GM21526 (cell line): ENCODE data around the gene RRBP1.

Source experiments
- ATAC-seq: cut with Tn5 transposase; IDR thresholded peaks from one replicate; pipeline ENCODE4 v1.9.1; 2021; ENCODE audit warnings: moderate library complexity; ENCODE audit not compliant: unreplicated experiment, low FRiP score

Gene RRBP1, protein sequence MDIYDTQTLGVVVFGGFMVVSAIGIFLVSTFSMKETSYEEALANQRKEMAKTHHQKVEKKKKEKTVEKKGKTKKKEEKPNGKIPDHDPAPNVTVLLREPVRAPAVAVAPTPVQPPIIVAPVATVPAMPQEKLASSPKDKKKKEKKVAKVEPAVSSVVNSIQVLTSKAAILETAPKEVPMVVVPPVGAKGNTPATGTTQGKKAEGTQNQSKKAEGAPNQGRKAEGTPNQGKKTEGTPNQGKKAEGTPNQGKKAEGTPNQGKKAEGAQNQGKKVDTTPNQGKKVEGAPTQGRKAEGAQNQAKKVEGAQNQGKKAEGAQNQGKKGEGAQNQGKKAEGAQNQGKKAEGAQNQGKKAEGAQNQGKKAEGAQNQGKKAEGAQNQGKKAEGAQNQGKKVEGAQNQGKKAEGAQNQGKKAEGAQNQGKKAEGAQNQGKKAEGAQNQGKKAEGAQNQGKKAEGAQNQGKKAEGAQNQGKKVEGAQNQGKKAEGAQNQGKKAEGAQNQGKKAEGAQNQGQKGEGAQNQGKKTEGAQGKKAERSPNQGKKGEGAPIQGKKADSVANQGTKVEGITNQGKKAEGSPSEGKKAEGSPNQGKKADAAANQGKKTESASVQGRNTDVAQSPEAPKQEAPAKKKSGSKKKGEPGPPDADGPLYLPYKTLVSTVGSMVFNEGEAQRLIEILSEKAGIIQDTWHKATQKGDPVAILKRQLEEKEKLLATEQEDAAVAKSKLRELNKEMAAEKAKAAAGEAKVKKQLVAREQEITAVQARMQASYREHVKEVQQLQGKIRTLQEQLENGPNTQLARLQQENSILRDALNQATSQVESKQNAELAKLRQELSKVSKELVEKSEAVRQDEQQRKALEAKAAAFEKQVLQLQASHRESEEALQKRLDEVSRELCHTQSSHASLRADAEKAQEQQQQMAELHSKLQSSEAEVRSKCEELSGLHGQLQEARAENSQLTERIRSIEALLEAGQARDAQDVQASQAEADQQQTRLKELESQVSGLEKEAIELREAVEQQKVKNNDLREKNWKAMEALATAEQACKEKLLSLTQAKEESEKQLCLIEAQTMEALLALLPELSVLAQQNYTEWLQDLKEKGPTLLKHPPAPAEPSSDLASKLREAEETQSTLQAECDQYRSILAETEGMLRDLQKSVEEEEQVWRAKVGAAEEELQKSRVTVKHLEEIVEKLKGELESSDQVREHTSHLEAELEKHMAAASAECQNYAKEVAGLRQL (N-terminal part only)

DNA sequence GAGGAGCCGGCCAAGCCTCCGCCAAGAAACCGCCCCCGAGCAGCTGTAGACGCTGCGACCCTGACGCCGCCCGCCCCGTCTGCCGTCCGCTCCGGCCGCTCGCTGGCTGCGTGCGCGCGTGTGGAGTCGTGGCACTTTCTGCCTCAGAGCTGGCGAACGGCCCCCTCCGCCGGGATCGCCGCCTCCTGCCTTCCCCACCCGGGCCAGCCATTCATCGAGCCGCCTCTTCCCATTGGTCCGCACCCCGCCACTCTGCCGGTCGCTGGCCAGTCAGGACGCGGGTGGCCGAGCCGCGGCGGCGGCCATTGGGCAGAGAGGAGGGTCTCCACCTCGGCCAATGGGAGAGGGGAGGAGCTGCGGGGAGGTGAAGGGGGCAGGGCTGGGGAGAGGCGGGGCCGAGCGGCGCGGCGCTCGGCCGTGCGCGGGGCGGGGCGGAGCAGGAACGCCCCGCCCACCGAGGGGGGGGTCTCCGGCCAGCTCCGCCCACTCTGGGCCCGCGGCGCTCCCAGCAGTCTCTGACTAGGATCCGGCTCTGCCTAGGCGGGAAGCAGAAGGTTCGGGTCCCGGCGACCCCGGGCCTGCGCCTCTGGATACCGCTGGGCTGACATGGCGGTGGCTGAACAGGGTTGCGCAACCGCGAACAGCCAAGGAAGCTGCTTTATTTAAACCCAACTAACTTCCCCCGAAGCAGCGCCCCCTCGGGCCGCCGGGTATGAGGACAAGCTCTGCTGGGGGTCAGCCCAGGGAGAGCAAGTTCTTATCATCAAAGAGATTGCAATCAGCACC is at the start of gene RRBP1:
Gene RRBP1, minus strand, starts transcription at position 140 of the 786 bp plus-strand sequence. CDS start 21,735 bp downstream, outside the sequence.
- peak; percentile 85 for ATAC-seq

DNA sequence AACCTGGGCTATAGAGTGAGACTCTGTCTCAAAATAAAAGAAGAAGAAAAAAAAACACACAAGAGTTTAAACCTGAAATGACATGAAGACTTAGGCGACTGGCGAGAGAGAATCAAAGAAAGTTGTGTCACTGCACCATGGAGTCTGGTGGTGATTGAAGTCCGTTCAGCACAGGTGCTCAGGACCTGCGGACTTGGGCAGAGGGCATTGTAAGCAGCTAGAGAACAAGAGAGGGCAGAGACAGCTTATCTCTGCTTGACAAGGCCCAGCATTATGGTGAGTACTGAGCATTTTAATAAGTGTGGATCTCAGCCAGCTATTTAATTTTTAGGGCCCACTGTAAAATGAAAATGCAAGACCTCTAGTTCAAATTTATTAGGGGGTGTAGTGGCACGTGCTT is 49.2 kb upstream of the RRBP1 start:
- ATAC-seq: no peak

DNA sequence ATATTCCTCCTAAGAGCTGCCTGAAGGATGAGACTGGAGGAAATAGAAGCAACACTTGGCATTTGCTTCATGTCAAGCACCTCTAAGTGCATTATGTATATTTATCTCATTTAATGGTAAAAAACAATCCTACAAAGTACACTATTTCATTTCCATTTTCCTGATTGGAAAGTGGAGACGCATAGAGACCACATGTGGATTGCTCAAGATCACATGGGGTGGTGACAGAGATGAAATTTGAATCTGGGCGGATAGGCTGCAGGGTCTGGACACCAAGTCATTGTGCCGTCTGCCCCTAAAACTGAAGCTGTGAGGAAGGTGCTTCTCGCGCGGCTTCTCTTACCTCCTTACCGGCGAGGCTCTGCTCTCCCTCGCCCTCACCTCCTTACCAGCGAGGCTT is 48.0 kb upstream of the RRBP1 start:
- ATAC-seq: no peak

DNA sequence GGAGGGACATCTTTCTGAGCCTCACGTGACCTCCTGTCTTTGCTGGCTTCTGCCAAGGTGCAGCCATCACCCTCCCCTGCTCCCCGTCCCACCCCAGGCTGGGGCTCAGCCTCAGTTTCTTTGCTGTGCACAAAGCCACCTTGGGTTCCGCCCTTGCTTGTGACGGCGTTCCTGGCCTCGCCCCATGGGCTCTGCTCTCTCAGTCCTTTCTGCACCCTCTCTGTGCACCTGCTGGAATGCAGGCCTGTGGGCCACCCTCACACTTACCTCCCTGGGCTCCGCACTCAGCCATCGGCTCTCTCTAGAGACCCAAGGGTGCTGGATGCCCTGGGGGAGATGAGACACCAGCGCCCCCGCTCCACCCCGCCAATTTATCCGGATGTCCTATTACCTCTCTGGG is 46.0 kb upstream of the RRBP1 start:
- ATAC-seq: no peak

DNA sequence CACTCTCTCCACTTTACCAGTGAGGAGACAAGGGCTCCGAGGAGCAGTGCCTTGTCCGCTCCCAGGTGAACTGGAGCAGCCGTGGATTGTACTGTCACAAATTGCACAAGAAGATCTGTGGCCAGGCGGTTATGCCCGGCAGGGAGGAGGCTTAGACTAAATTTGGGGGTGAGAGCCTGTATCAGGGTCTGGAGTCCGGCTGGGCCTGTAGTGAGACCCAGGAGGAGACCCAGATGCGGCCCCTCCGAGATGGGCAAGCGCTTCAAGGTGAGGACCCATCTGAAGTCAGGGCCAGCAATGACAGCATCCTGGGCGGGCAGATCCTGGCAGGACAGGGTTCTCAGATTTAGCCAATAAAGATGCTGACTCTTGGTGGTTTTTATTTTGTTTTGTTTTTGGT is 45.3 kb upstream of the RRBP1 start:
- ATAC-seq: no peak

DNA sequence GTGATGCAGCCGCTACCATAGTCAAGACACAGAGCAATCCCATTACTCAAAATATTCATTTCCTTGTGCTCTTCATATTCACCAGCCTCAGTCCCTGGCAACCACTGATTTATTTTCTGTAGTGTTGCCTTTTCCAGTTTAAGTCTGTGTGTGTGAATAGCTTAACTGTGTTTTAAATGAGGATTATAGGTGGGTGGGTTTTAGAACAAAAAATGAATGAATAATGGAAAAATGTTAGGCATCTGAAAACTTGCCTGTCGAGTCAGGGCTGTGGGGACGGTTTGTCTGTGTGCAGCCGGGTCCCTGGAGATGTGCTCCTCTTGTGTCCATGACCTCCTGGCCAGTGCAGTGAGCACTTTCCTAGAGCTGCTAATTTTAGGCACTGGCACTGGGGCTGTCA is 44.9 kb upstream of the RRBP1 start:
- no peak for ATAC-seq

DNA sequence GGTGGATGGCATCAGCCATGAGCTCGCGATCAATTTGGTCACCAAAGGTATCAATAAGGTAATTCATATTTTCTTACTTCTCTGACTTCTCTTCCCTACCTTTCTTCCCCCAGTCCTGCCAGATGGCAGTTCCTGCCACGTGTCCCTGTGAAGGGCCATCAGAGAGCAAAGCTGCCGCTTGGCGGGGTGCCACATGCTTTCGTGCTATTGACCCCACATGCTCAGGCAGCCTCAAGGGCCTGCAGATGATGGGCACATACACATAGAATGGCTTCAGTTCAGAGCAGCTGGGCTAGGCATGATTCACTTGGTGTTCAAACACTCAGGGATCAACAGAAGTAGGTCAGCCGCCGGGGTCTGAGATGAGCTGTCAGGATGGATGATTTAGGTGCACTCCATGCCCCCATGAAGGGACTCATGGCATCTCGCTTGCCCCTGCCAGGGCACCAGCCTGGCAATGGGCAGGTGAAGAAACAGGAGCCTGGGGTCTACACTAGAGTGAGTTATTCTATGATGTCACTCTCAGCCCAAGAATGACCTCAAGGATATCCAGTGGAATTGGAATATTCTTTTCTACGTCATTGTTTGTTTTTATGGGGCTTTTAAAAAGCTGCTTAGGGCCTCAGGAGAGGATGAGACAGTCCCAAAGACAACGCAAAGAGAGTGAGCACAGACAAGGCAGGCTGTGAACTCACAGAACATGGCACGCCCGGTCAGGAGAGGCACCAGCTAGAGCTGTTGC is 43.2 kb upstream of the RRBP1 start:
- ATAC-seq: no peak

DNA sequence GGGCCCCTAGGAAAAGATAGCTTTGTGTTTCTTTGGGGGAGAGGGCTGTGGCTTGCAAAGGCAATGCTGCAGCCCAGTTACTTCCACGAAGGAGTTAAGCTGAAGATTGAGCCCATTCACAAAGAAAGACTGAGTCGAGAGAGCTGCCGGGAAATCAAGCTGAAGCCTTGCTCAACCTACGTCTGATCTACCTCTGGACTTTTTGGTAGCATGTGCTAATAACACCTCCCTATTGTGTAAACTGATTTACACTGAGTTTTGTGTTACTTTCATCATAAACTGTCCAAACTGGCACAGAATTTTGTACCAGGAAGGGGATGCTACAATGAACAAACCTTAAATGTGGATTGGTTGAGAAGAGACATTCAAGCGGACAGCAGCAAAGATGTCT is 41.3 kb upstream of the RRBP1 start:
- ATAC-seq: no peak

DNA sequence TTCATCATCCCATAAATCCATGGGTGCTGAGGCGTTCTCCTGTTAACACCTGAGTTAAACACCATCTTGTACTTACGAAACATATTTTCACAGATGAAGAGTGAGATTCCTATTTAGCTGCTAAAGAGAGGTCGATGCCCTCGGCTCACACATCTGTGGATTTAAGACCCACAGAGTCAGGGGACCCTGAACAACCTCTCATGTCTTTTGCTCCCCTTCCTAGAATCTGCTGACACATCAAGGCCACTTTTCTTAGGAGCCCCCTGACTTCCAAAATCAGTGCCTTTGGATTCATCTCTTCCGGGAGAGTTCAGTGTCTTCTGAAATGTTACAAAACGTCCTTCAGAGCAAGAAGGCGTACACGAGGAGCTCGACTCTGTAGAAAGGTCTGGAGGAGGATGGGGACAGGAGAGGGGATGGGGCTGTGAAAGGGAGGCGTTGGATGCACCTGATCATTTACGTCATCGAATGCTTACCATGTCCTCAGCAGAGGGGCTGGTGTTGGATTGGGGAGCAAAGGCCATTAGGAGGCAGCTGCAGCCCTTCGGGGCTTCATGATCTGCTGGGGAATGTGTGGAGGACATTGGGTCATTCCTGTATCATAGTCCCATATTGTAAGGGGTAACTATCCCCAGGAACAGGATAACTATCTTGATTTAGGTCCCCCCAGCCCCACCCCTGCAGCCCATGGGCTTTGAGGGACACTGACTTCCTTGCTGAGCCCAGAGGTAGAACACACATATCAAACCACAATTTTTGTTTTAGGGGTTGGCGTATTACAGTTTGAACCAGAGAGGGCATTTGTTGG is 40.7 kb upstream of the RRBP1 start:
- no peak for ATAC-seq

DNA sequence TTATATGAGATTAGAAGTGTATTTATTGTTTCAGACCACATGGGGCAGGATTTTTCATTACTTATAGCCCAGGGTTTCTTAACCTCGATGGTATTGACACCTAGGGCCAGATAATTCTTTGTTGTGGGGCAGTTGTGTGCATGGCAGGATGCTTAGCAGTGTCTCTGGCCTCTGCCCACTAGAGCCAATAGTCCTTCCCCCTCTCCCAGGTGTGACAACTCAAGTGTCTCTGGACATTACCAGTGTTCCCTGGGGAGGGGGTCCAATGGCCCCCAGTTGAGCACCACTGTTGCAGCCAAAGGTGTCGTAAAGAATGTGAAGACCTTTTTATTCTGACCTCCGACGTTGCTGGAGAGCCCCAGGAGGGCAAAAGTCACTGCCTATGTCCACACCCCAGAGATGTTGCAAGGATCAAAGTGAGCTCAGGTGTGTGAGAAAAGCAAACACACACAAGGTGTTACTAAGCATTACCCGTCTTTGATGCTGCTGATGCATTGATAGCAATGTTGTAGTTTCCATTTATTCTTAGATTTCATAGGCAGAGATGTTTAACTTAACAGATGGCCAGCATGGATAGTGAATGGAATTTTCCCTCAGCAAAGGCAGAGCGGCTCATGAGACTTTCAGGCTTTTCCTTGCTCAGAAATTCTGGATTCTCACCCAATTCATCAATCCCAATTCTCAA is 39.9 kb upstream of the RRBP1 start:
- ATAC-seq: no peak

DNA sequence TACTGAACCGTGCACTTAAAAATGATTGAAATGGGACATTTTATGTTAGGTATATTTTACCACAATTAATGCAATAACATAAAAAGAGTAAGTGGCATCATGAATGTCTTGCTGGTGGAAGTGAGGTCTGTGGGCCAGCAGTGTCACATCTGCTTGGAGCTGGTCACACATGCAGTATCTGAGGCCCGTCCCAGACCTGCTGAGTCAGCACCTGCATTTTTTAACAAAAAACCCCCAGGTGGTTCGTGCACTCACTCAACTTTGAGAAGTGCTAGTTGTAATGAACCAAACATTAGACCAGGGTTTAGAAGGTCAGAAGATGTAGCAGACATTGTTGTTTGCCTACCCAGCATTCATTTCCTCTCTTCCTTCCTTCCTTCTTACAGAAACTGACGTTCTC is 38.7 kb upstream of the RRBP1 start:
- ATAC-seq: no peak

DNA sequence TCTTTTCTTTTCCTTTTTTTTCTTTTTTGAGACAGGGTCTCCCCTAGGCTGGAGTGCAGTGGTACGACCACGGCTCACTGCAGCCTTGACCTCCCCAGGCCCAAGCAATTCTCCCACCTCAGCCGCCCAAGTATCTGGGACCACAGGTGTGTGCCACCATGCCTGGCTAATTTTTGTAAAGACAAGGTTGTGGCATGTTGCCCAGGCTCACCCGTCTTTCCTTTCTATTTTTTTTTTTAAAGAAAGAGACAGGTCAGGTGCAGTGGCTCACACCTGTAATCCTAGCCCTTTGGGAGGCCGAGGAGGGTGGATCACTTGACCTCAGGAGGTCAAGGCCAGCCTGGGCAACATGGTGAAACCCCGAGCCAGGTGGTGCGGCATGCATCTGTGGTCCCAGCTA is 34.3 kb upstream of the RRBP1 start:
- ATAC-seq: no peak

DNA sequence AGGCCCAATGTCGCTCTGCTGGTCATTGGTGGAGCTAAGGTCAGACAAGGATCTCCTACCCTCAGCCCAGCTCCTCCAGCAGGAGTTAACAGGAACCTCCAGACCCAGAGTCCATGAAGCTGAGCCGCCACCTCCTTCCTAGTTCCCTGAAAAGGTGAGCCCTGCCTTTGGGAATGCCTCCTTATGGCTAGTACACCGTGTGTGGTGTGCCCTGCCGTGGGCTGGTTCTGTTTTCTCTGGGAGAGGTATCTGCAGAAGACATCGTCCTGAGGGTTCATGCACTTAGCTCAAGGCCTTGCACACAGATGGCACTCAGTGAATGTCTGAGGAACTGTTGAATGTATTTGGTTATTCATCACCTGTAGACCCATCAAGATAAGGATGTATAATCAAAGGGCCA is 33.0 kb upstream of the RRBP1 start:
- ATAC-seq: no peak

DNA sequence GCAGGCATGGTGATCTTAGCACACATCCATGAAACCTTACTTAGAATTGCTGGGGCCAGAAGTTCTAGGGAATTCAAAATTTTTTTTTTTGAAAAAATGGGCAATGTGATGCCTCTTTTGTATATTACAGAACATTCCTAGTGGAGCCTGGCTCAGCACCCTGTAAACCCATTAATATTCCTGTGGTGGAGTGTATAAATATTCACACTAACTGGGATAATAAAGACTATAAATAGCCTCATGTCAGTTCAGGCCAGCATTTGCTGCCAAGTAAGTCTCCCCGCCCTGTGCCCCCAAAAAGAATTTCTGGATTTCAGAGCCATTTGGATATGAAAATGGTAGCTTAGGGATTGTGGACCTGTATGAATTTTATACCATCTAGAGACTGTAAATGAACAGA is 32.6 kb upstream of the RRBP1 start:
- no peak for ATAC-seq

DNA sequence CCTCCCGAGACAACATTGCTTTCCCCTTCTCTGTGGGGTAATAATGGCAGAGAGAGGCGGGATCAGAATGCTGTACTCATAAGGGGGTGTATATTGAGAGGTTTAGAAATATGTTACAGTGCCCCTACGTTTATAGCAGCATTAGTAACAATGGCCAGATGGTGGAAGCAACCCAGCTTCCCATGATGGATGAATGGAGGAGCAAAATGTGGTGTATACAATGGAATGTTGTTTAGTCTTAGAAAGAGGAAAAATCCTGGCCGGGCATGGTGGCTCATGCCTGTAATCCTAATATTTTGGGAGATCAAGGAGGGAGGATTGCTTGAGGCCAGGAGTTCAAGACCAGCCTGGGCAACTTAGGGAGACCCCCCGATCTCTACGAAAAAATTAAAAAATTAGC is 30.7 kb upstream of the RRBP1 start:
- ATAC-seq: no peak

DNA sequence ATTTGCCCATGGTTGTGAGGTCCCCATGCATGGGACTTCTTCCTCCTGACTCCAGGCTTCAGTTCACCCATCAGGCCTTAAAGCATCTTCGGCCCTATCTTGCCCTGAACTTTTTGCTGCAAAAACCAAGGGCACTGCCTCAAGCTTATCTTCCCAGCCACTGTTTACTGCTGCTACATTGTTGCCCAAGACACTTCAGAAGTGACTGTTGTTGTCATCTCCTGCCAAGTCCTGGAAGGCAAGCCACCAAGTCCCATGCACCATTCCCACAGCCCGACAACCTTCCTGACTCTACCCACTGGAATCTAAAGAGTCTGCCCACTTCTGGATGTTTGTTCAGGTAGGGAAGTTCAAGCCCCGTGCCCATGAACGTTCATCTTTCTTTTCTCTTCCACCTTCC is 30.2 kb upstream of the RRBP1 start:
- no peak for ATAC-seq

DNA sequence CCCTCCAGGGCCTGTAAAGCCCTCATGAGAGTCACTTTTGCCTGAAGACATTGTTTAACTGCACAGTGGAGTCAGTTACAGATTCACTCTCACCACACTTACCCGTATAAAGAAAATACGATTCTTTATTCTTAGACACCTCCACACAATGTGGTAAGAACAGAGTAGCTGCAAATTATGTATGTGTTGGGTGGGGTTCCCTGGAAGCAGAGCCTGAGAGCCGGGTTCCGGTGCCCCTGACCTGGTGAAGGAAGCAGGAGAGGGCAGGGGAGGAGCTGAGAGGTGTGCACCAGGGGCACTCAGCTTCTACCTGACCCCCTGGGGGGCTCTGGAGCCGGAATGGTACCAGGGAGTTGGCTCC is 29.2 kb upstream of the RRBP1 start:
- ATAC-seq: no peak
